GM21515 (cell line): Measurements from ENCODE around the gene TRPM5.

Experiments used
- ATAC-seq: cut with Tn5 transposase; IDR thresholded peaks from one replicate; pipeline ENCODE4 v1.9.1; 2021; ENCODE audit not compliant: unreplicated experiment

TRPM5 gene

DNA sequence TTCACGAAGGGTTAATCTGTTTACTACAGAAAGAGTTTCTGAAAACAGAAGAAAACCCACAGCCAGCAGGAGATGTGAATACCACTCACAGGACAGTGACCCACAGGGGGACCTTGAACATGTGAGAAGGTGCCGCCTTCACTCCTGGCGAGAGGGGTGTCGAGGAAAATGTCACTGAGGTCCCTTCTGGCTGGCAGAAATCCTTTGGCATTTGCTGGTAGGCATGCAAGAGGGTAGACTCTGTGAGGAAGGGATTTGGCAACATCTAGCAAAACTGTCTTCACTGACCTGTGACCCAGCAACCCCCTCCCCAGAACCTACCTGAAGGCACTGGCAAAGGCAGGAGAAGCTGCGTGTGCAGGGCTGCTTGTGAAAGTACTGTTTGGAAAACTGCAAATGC lies 9.1 kb upstream of the TRPM5 start:
- no peak for ATAC-seq

DNA sequence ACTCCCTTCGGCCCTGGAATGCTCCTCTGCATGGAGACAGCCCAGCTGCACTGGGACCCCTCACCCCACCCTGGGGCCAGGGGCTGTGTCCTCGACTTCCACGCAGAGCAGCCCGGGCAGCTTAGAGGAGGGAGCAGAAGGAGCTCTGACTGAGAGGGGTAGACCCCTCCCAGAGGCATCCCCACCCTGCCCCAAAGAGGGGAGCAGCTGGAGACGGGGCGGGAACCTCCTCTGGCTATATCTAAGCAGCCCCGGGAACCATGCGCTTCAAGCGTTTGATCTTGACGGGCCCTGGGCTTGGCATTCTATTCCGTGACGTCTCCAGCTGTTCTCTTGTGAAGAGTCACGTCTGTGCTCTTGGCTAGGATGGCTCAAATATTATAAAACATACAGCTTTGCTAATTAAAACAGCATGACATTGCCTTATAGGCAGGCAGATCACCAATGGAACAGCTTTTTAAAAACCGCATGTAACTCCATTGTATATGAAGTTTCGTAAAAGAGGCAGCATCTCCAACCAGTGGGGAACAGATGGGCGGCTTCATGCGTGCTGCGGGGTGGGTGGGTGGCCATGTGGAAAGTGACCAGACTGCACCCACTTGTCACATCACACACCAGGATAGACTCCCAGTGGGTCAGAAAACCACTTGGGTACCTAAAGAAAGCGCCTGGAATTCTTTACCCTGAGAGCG lies 8.2 kb upstream of the TRPM5 start:
- ATAC-seq: no peak

DNA sequence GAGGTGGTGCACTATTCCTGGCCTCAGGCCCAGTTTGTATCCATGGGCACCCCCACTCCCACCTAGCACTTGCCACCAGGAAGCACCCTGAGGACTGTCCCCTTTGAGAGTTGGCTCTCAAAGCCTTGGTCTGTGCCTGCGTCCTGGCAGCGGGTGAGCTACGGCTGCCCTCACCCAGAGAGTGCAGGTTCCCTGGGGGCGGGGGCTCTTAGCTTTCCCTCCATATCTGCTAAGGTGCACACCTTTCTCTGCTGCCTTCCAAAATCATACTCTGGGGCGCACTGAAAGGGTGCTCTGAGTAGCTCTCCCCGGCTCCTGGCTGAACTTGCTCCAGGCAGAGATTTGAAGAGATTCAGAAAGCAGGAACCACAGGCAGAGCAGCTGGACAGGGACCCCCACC lies 7.6 kb upstream of the TRPM5 start:
- ATAC-seq: no peak

DNA sequence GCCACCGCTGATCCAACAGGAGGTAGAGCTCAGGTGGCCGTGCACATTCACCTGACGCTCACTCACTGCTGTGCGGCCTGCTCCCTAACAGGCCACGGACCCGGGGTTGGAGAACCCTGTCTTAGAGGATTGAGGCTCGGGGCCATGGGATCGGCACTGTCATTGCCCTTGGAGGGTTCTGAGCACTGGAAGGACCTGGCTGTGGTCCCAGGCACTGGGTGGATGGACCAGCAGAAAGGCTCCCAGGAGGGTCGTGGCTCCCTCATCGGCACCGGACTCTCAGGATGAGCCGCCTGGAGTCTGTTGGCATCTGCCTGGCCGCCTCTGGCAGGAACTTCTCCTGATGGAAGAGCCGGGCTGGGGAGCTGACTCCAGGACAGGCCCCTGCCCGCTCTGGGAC lies 7.0 kb upstream of the TRPM5 start:
- ATAC-seq: no peak

DNA sequence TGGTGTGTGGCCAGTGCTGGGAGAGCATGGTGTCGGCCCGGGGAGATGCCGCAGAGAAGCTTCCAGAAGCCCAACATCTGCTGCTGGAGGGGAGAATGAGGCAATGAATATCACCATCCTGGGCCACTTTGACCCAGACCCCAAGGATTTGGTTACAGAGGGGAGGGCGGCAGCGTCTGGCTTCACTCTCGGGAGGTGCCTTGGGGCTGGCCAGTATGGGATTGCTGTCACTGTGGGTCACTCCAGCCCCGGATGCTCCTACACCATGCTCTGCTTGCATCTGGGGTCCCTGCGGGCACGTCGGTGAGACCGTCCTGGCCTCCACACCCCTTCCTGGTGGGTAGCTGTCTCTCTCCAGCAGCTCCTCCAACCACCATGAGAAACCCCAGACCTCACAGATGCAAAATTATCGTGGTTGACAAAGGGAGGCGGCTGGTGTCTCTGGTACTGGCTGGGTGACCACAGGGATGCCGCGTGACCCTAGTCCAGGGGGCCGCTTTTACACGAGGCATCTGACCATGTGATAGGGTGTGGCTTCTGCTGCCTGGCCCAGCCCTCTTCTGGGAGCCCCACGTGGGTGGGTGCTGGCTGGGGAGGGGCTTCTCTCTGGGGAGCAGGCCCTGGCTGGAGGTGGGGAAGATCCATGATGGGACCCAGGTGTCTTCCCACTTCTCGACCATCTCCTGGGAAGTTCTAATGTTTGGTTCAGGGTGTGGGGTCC lies 6.2 kb upstream of the TRPM5 start:
- no peak for ATAC-seq

DNA sequence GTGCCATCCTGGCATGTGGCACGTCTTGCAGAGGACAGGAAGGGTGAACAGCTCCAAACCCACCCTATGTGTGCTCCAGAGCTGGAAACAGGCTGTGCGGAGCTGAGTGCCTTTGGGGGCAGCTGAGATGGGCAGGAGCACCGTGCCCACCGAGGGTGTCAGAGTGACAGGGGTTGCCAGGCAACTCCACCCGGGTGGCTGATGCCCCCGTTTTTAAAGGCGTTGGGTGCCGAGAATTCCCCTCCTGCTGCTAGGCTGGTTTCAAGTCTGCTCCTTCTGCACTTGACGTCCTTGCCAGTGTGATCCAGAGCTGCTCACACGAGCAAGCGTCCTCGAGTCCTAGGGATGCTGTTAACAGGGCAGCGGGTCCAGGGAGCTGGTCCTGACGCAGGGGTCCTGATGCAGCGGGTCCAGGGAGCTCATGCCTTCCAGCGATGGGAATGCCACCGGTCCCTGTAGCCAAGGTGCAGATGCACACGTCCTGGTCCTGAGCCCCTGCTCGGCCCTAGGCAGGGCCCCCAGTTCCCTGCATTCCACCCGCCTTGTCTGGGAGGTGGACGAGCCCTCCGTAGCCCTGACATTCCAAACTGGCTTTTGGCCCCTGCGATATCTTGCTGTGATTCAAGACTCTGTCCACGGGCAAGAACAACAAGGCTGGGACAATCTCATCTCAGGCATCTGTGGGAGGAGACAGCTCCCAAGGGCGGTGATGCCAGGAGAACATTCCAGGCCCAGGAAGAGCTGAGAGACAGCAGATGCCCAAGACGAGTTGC lies 5.4 kb upstream of the TRPM5 start:
- ATAC-seq: no peak

DNA sequence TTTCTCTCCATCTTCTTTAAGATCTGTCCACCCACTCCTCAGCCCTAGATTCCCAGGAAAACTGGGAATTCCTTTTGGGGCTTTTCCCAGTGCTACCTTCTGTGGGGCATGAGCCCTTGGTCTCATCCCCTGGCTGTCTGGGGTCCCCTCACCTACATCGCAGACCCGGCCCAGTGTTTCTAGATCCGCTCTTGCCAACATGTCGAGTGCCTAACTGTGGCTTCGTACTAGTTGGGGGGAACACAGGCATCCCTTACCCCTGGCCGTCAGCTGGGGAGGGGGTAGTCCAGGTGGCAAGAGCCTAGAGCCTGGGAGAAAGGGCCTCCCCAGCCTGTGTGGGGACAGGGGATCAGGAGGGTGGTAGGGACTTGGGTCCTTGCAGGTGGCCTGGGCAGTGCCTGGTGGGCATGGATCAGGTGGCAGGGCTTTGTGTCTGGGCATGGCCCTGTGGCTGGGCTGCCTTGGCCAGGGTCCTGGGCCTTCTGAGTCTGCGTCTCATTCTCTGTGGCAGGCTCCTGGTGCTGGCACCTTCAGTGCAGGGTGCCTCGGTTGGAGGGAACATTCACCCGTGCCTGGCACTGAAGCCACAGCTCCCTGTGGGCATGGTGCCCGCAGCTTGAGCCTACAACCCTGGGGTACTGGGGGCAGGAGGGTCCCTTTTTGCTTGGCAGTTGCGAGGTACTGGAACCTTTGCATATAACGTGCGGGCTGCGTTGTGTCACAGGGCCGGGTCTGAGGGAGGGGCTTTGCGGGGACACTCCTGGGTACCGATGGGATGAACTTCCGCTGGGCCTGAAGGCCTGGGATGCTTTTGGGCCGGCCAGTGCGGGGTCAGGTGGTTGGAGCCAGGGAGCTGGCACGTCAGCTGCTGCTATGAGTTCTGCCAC lies 4.6 kb upstream of the TRPM5 start:
- no peak for ATAC-seq

DNA sequence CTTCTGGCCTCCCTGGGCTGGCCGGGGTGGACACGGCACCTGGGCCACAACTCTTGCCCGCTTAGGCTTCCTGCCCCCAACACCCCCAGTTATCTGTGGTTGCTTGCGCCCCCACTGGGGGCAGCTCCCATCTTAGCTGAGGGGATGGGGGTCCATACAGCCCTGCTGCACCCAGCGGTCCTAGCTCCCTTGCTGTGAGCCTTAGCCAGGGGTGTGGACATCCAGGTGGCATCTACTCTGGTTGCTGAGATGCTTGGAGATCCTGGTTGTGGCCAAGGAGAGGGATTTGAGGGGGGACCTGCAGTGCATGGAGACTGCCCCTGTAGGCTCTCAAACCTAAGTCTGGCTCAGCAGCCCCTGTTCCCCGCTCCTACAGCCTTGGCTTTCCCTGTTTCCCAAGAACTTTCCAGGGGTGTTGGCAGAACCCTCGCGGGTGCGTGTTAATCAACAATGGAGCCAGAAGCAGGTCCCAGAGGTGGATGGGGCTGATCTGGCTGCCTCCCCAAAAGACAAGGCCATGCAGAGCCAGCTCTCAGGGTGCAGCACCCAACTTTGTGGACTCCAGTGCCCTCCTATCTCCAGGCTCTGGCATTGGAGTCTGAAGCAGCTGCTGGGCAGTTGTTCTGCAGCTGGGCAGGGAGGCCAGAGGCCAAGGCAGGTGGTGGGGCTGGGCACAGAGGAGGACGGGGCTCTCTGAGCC lies 3.8 kb upstream of the TRPM5 start:
- ATAC-seq: no peak

DNA sequence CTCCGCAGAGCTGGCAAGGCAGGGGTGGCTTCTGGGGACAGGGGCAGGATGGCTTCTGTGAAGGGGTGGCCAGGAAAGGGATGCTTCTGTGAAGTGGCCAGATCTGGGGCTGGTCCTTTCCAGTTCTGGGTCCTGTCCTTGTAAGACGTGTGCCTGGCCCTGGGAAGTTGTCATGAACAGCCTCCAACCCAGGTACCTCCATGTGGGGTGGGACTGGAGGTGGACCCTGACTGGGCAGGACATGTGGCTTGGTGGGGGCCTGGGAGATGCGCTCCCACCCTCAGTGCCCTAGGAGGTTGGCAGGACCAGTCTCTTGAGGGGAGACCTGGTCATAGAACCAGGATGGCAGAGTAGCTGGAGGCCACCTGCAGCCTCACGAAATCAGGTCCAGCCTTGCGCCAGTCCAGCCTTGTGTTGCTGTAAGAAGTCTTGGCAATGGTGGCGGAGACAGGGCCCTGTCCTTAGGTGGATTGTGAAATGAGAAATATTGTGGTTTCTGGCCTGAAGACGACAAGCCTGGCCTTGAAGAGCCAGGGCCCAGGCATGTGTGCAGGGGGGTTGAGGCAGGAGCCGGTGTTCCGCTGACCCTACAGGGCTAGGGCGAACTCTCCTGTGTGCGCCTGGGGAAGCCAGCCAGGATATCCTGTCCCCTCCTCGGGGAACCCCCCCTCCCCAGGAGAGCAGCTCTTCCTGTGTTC lies 3.1 kb upstream of the TRPM5 start:
- ATAC-seq: no peak

DNA sequence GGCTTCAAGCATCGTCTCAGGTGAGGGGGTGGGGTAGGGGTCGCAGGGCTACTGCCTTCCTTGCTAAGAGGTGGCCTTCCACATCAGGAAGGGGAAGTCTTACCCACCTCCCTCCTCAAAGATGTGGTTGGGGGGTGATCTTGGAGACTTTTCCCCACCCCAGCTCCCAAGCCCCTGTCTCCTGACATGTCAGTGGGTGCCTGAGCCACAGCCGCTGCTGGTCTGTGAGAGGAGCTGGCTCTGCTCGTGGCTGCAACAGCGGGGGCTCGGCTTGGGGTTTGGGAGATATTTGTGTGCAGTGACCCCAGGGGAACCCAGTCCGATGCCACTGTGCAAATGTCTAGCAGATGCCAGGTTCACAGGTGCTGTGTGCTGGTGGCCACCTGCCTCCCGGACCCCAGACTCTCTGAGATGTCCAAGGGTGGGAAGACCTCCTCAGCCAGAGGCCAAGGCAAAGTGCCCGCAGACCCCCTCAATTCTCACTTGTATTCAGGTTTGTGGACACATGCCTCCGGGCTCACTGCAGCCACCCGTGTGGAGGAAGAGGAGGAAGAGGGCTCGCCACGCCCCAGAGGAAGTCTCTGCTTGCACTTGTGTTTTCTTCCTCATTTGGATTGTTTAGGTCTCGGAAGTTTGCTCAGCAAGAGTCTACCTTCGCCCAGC lies 2.4 kb upstream of the TRPM5 start:
- ATAC-seq: no peak

DNA sequence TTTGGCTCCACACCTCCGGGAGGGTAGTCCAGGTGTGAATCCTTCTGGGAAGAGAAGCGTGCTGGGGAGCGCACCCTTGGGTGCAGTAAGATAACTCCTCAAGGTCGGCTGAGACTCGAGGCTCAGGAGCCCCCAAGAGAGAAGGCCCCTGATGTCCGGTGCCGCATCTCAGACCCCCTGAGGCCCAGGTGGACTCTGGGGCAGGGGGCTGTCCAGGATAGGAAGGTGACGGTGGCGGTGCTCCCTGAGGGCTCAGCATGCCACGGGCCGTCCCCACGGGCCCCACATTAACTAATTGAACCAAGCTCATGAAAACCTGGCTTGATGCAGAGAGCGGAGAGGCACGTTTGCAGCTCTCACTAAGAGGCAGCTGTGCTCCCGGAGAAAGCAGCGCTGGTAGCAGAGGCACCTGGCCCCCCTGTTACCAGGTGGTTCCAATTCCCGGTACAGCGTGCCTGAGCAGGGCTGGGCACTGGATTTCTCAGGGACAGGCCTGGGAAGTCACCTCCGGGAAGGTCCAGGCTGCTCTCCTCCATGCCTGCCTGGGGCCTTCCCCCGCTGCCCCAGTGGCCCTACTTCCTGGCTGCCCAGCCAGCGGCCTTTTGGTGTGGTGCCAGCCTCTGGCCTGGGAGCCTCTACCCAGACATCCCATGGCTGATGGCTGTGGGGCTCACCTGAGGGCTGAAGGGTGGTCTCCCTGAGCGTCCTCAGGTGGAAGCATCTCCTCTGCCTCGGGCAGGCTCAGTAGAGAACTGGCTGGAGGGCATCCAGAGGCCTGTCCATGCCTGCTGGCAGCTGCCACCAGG lies 1.6 kb upstream of the TRPM5 start:
- ATAC-seq: no peak

DNA sequence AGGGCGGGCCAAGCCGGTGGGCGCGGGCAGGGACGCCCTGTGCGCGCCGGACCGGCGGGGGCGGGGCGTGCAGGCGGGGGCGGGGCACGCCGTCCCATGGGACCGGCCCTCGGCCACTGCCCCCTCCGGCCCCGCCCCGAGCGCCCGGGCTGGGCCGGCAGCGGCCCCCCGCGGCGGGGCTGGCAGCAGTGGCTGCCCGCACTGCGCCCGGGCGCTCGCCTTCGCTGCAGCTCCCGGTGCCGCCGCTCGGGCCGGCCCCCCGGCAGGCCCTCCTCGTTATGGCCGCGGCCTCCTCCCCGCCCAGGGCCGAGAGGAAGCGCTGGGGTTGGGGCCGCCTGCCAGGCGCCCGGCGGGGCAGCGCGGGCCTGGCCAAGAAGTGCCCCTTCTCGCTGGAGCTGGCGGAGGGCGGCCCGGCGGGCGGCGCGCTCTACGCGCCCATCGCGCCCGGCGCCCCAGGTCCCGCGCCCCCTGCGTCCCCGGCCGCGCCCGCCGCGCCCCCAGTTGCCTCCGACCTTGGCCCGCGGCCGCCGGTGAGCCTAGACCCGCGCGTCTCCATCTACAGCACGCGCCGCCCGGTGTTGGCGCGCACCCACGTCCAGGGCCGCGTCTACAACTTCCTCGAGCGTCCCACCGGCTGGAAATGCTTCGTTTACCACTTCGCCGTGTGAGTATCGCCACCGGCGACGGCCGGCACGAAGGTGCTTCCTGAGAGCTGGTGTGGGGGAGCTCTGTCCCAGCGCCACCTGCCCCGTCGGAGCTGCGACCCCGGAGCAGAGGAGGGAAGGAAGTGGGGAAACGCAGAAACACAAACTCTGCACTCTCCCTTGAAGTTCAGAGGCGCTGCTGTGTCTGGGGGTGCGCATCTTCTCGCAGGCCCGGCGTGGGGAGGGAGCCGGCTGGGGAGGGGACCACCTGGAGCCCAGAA lies 769 bp upstream of the TRPM5 start, which contains the start of gene KCNQ1:
TSS of gene KCNQ1 (plus strand) at position 188 of the 925 bp plus-strand sequence. CDS start at position 279, 91 bp downstream.
- ATAC-seq: no peak

DNA sequence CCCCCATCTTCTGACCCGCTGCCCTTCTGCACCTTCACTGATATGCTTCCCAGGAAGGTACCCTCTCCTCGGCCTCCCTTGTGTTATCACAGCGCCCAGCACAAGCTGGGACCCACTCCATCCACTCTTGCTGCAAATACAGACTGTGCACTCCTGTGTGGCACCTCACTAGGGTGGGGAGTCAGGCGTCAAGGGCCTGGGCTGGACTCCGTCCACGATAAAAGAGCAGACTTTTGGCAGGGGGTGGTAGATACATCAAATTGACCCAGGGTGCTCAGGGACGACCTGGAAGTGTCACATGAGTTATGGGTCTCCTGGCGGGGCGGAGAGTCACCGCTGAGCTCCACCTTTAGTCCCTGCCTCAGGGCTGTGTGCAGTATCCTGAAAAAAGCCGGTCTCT lies 908 bp downstream of the TRPM5 start:
- ATAC-seq: no peak

DNA sequence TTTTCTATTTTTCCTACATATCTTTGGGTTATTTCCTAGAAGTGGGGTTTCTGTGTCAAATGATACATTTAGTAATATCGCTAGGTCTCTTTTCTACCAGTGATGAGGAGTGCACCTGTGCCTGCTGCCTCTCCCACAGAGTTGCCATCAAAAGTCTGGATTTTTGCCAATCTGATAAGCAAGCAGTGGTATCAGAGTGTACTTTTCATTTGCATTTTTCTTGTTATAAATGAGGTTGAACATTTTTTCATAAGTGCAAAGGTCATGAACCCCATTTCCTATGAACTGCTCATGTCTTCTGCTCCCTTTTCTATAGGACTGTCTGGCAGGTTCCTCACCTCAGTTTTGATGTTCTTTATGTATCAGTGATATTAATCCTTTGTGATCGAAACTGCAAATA lies 1.7 kb downstream of the TRPM5 start:
- no peak for ATAC-seq

DNA sequence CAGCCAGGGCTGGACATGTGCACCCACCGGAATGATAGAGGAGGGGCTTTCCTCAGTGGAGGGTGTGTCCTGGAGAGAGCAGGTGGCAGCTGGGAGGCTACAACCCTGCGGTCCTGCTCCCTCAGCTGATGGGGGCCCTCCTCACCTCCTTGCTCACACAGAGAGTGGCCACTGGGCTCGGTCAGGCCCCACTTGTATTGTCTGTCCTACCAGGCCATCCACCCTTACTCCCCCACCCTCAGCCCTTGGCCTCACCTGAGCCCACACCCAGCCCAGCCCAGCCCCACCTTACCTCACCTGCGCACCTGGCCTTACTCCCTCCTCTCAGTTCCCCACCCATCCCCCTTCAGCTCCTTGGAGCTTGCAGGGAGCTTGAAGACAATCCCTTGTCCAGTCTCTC lies 3.1 kb downstream of the TRPM5 start:
- ATAC-seq: no peak

DNA sequence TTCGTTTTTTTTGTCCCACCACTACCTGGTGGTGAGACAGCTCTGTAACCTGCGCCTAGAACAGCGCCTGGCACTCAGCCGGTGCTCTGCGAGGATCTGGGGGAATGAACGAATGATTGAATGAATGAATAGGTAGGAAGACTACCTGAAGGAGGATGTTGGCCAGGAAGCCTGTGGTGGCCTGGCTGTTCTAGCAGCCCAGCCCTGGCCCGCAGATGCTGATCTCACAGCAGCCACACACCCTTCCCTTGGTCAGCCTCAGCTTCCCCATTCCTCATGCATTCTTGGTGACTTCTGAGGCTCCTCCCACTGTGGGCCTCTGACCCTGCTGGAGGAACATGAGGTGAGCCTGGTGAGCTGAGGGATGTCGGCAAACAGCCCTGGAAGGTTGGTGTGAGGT lies 3.7 kb downstream of the TRPM5 start:
- ATAC-seq: no peak

DNA sequence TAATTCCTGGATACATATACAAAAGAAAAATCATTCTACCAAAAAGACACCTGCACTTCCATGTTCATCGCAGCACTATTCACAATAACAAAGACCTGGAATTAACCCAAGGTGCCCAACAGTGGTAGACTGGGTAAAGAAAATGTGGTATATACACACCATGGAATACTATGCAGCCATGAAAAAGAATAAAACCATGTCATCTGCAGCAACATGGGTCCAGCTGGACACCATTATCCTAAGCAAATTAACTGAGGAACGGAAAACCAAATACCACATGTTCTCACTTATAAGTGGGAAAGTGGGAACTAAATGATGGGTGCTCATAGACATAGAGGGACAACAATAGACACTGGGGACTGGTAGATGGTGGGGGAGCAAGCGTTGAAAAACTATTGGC lies 4.5 kb downstream of the TRPM5 start:
- no peak for ATAC-seq
